ENCODE results near the gene C22orf42. TPM values are rescaled to one million over a fixed set of nuclear protein-coding genes. Genes with fewer than 3 reads are reported as not detected.
"Not testable (repeated sequence)": the region's sequence is repeated elsewhere in the genome, so short reads cannot be mapped to it uniquely, and the experiment has no call there.

Gene C22orf42
- total and polyA plus RNA-seq, 5 donors, result not detected

DNA sequence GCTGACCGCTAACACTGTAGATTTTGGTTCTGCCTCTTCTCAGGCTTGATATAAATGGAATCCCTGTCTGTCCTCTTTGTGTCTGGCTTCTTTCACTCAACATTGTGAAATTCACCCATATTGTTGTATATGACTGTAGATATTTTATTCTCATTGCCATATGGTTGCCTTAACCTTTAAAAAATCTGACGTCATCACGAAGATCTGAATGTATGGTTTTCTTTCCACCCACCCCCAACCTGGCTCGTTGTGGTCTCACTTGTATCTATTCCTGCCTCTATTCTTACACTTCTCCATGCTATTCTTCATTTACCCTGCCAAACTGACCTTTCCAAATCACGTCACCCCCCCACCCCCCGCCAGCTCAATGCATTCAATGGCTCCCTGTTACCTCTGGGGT lies 21.9 kb upstream of the C22orf42 start:
- H3K4me1 ChIP-seq (ENCODE audit: control insufficient read depth, insufficient read depth, low read length), result no peaks in the 10 kb centered on the region
- no peaks in the 10 kb centered on the region for H3K27me3 ChIP-seq (ENCODE audit: control insufficient read depth, insufficient read depth)
- no peak overlapping the region for H3K27ac ChIP-seq (ENCODE audit: low read length)
- DNase-seq (no peak), ATAC-seq (no peak)
- no peak overlapping the region for H3K4me3 ChIP-seq (ENCODE audit: low read length)
- WGBS, result 77% methylated on average over 6 of the region's 6 CpGs
- H3K9me3 ChIP-seq (ENCODE audit: control insufficient read depth, low read length), result peaks cover 3% of the 10 kb centered on the region
- intact Hi-C loops (cut with DNase I), result no loop called here

DNA sequence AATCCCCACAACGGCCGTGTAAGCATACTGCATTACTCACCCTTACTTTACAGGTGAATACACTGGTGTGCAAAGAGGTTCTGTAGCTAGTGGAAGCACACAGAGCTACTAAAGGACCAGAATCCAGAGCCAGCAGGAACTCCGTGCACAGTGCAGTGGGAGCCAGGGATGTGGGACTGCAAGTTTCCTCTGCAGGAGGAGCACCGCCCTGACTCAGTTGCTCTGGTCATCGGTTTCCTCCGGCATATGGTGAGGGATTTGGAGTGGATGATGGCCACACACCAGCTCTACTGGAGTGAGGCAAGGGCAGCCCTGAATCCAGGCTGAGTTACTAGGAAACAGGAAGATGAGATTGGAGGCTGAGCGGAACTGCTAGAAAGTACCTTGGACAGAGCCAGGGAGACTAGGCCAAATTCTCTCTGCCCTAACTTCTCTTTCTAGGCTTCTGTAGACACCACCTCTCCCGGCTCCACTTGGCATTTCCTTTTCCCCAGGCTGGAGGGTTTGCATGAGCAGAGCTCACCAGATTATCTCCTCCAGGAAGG lies 18.2 kb upstream of the C22orf42 start:
- intact Hi-C loops (cut with DNase I), result no loop called here

DNA sequence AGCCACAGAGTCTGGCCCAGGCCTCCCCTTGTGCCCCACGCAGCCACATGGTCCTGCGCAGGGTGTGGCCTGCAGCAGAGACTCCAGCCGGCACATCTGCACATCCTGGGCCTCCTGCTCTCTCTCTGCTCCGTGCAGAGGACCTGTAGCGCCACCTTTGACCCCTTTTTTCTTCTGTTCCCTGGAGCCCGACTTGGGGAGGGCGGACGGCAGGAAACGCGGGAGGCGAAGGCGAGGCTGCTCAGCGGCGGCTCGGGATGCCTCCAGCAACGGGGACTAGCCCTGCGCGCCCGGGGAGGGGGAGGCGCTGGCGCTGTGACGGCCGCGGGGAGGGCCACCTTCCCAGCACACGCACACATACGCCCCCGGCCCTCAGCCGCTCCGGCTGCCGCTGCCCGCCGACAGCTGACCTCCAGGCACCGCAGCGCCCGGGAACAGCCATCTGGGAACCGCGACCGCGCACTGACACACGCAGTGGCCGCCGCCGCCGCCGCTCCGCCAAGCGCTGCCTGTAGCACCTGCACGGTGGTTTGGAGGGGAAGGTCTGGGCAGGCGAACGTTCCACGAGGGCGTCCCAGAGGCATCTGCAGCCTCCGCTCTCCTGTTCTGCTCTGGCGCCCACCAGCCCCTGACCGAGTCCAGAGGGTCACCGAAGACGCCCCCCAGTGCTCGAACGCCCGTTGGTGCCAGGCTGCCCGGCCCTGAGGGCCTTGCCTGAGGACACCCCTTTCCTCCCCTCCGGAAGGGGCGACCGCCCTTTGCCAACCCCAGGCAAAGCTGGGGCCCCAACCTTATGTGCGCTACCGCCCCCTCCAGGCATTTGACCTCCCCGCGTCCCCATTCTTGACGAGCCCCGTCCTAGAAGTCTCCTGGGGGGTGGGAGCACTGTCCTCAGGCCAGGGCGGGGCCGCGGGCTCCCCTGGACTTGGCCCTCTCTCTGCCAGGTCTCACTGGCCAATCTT lies 16.9 kb upstream of the C22orf42 start:
- Histone ChIP-seq H3K9me3 (ENCODE audit: control insufficient read depth, low read length) (peaks cover 3% of the 10 kb centered on the region), H3K4me1 (ENCODE audit: control insufficient read depth, insufficient read depth, low read length) (no peaks in the 10 kb centered on the region), H3K27ac (ENCODE audit: low read length) (no peak overlapping the region), H3K27me3 (ENCODE audit: control insufficient read depth, insufficient read depth) (no peaks in the 10 kb centered on the region), H3K4me3 (ENCODE audit: low read length) (no peak overlapping the region)
- intact Hi-C loops (cut with DNase I), result no loop called here
- DNase-seq, result no peak
- ATAC-seq, result peak in 1 of 2 donors; percentile 25
- WGBS, result 5% methylated on average over 73 of the region's 73 CpGs

More for the DNA sequence above, 18.2 kb upstream of the C22orf42 start:
- peaks cover 3% of the 10 kb centered on the region for H3K9me3 ChIP-seq (ENCODE audit: control insufficient read depth, low read length)
- WGBS, result 83% methylated on average over 8 of the region's 8 CpGs
- H3K27me3 ChIP-seq (ENCODE audit: control insufficient read depth, insufficient read depth), result no peaks in the 10 kb centered on the region
- ATAC-seq, result no peak
- H3K4me1 ChIP-seq (ENCODE audit: control insufficient read depth, insufficient read depth, low read length), result no peaks in the 10 kb centered on the region
- H3K4me3 ChIP-seq (ENCODE audit: low read length), result no peak overlapping the region
- H3K27ac ChIP-seq (ENCODE audit: low read length), result no peak overlapping the region
- no peak for DNase-seq

DNA sequence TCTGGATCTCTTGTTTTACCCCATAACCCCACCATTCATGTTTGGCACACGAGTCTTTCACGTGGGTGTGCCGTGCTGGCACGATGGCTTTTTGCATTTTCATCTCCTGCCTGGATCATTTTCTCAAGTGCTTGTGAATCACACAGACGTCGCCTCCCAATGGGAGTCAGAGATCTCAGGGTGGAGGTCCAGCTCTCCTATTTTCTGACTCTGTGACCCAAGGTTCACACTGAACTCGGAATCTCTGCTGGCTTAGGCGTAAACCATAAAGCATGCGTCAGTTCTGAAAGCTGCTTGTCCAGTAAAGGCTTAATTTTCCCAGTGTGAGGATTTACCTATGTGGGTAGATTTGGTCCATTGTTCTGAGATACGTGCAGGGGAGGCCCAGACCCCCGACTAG lies 16.0 kb upstream of the C22orf42 start:
- Histone ChIP-seq H3K27ac (ENCODE audit: low read length) (no peak overlapping the region), H3K9me3 (ENCODE audit: control insufficient read depth, low read length) (peaks cover 3% of the 10 kb centered on the region), H3K4me1 (ENCODE audit: control insufficient read depth, insufficient read depth, low read length) (no peaks in the 10 kb centered on the region), H3K4me3 (ENCODE audit: low read length) (no peak overlapping the region), H3K27me3 (ENCODE audit: control insufficient read depth, insufficient read depth) (no peaks in the 10 kb centered on the region)
- WGBS, result 82% methylated on average over 11 of the region's 11 CpGs
- DNase-seq (no peak), ATAC-seq (no peak)
- intact Hi-C loops (cut with DNase I), result no loop called here

DNA sequence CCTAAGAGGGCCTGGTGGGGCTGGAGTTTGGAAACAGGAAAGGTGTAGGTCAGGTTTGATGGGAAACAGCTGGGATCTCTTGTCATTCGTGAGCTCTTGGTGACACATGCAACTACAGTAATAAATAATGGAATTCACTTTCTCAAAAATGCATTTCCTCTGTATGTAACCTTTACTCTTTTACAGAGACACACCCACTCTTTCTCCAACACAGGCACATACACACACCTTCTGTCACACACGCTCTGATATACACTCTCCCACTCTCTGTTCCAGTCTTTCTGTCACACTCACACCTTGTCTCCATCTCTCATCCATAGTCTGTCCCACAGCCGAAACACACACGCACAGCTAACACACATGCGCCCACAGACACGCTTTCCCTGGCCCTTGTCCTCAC lies 6.6 kb upstream of the C22orf42 start:
- no peak for DNase-seq
- Histone ChIP-seq H3K9me3 (ENCODE audit: control insufficient read depth, low read length) (no peaks in the 10 kb centered on the region), H3K27me3 (ENCODE audit: control insufficient read depth, insufficient read depth) (no peaks in the 10 kb centered on the region), H3K4me1 (ENCODE audit: control insufficient read depth, insufficient read depth, low read length) (no peaks in the 10 kb centered on the region), H3K4me3 (ENCODE audit: low read length) (no peak overlapping the region), H3K27ac (ENCODE audit: low read length) (no peak overlapping the region)
- intact Hi-C loops (cut with DNase I), result no loop called here
- 82% methylated on average over 6 of the region's 6 CpGs for WGBS
- ATAC-seq, result no peak

DNA sequence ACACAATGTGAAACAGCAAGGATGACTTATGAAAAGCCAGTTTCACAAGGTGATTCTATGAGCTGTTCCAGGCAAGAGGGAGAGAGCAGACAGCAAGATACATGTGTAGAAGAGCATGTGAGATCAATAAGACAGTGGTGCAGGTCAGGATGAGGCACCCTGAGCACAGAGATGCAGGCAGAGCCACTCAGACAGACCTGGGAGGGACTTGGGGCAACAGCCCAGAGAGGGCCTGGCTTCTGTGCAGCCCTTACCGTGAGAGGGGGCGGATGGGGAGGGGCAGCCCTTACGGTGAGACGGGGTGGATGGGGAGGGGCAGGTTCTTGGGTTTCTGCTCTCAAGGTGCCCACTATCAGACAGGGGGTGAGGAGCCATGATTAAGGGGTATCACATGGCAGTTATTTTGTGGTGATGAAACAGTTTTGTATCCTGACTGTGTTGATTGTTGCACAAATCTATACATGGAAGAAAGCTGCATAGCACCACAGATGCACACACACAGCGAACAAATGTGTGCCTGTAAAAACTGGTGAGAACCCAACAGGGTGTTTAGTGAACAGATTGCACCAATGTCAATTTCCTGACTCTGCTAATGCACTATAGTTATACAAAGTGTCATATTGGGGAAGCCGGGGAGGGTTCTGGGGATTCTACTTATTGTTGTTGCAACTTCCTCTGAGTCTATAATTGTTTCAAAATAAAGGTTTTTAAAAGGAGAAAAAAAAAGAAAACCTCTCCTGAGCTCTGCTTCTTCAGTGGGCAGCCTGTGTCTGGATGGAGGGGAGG lies 5.2 kb upstream of the C22orf42 start:
- Histone ChIP-seq H3K27me3 (ENCODE audit: control insufficient read depth, insufficient read depth) (no peaks in the 10 kb centered on the region), H3K27ac (ENCODE audit: low read length) (no peak overlapping the region), H3K4me3 (ENCODE audit: low read length) (no peak overlapping the region), H3K9me3 (ENCODE audit: control insufficient read depth, low read length) (no peaks in the 10 kb centered on the region), H3K4me1 (ENCODE audit: control insufficient read depth, insufficient read depth, low read length) (no peaks in the 10 kb centered on the region)
- DNase-seq (no peak), ATAC-seq (no peak)
- intact Hi-C loops (cut with DNase I), result no loop called here
- 39% methylated on average over 6 of the region's 6 CpGs for WGBS

DNA sequence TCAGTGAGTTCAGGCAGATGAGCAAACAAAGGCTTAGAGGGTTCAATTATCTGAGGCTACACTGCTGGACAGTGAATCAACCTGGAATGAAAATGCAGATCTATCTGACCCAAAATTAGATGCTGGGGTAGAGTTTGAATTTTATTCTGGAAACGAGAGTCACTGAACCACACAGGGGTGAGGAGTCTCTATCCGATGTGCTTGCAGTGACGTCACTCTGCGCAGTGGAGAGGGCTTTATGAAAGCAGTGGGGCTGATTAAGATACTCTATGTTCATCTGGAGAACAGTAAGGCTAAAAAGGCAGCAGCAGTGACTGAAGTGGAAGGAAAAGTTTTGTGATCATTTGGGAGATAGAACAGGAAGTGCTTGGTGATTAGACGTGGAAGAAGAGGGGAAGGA lies 1.3 kb upstream of the C22orf42 start:
- H3K4me1 ChIP-seq (ENCODE audit: control insufficient read depth, insufficient read depth, low read length); H3K27me3 ChIP-seq (ENCODE audit: control insufficient read depth, insufficient read depth); ATAC-seq; H3K9me3 ChIP-seq (ENCODE audit: control insufficient read depth, low read length); H3K4me3 ChIP-seq (ENCODE audit: low read length); H3K27ac ChIP-seq (ENCODE audit: low read length); DNase-seq; intact Hi-C loops (cut with DNase I): not testable (repeated sequence)
- 65% methylated on average over 5 of the region's 5 CpGs for WGBS

DNA sequence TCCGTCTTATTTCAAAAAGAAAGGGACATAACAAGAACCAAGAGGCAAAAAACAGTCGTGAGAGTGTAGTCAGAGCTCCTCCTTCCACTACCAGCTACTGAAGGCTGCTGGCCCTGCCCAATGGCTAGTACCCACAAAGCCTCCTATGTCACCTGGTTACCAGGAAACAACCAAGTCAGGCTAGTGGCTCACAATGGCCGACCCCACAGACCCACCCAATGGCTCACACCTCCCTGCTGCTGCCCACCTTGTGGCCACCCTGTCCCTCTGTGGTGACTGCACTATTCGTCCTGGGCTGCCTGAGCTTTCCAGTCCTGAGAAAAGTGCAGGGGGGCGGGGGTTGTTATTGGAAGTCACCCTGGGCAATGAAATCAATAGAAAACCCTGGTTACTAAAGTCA lies 1.5 kb downstream of the C22orf42 start:
- intact Hi-C loops (cut with DNase I); H3K27me3 ChIP-seq (ENCODE audit: control insufficient read depth, insufficient read depth); H3K4me3 ChIP-seq (ENCODE audit: low read length); H3K4me1 ChIP-seq (ENCODE audit: control insufficient read depth, insufficient read depth, low read length); ATAC-seq; H3K27ac ChIP-seq (ENCODE audit: low read length); H3K9me3 ChIP-seq (ENCODE audit: control insufficient read depth, low read length); DNase-seq: not testable (repeated sequence)
- 67% methylated on average over 5 of the region's 5 CpGs for WGBS

DNA sequence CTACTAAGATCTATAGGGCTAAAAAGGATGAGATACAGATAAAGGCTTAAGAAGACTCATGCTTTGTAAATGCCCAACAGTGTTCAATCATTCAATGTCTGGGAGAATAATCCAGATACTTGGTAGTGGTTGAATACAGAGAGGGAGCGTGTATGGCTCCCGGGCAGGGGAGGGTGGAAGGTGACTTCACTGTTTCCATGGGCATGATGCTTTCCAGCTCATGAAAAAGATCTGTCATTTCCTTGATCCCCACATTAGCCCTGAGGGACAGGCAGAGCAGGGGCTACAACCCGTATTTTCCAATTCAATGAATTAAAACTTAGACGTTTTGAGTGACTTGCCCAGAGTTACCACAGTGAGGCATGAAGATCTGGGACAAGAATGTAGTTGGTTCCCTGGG lies 4.4 kb downstream of the C22orf42 start:
- H3K27ac ChIP-seq (ENCODE audit: low read length); DNase-seq; H3K4me1 ChIP-seq (ENCODE audit: control insufficient read depth, insufficient read depth, low read length); H3K27me3 ChIP-seq (ENCODE audit: control insufficient read depth, insufficient read depth); H3K9me3 ChIP-seq (ENCODE audit: control insufficient read depth, low read length); intact Hi-C loops (cut with DNase I); ATAC-seq; H3K4me3 ChIP-seq (ENCODE audit: low read length): not testable (repeated sequence)
- WGBS, result 80% methylated on average over 4 of the region's 4 CpGs

DNA sequence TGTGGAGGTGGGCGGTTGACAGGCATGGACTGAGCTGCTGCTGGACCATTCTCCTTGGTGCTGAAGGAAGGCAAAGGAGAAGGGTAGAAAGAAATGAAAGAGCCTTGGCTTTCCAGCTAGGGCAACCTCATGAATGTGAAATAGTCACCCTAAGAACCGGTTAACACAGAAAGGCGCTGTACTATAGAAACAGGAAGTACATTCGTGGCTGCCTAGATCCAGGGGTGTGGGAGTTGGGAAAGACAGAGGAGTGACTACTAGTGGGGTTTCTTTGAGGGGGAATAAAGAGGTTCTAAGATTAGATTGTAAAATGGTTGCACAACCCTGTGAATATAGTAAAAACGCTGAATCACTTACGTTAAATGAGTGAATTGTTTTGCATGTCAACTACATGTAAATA lies 7.5 kb downstream of the C22orf42 start:
- H3K27ac ChIP-seq (ENCODE audit: low read length); ATAC-seq; DNase-seq; H3K9me3 ChIP-seq (ENCODE audit: control insufficient read depth, low read length); H3K4me1 ChIP-seq (ENCODE audit: control insufficient read depth, insufficient read depth, low read length); H3K27me3 ChIP-seq (ENCODE audit: control insufficient read depth, insufficient read depth); H3K4me3 ChIP-seq (ENCODE audit: low read length); intact Hi-C loops (cut with DNase I): not testable (repeated sequence)
- 58% methylated on average over 6 of the region's 6 CpGs for WGBS

DNA sequence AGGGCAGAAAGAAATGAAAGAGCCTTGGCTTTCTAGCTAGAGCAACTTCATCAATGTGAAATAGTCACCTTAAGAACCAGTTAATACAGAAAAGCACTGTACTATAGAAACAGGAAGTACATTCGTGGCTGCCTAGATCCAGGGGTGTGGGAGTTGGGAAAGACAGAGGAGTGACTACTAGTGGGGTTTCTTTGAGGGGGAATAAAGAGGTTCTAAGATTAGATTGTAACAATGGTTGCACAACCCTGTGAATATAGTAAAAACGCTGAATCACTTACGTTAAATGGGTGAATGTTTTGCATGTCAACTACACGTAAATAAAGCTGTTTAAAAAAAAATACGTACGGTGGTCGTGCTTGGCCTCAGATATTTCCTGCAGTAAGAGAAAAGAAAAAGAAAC lies 8.5 kb downstream of the C22orf42 start:
- intact Hi-C loops (cut with DNase I); DNase-seq; H3K4me3 ChIP-seq (ENCODE audit: low read length); H3K9me3 ChIP-seq (ENCODE audit: control insufficient read depth, low read length); H3K4me1 ChIP-seq (ENCODE audit: control insufficient read depth, insufficient read depth, low read length); H3K27ac ChIP-seq (ENCODE audit: low read length); ATAC-seq; H3K27me3 ChIP-seq (ENCODE audit: control insufficient read depth, insufficient read depth): not testable (repeated sequence)
- 56% methylated on average over 7 of the region's 7 CpGs for WGBS
